Lung (tissue), 12 donors: ENCODE results near the gene NGFR. TPM values are rescaled to one million over a fixed set of nuclear protein-coding genes. Genes with fewer than 3 reads are reported as not detected.
A peak's percentile ranks its signal among the peaks of the same experiment; 100 is the strongest.

Experiments
- ATAC-seq: fragments of 200-7000 bp; cut with Tn5 transposase; one replicate; pipeline ENCODE4 v1.9.1; 2020; ENCODE audit warnings: moderate number of reproducible peaks; ENCODE audit not compliant: insufficient read depth, low FRiP score
- DNase-seq, 3 donors: peaks; one replicate each; pipeline ENCODE4 v3.0.0-alpha.2; 2013 to 2017
- H3K27ac ChIP-seq, 2 donors: one replicate each; pipeline ENCODE4 v1.5.1; 2013; ENCODE audit warnings: mild to moderate bottlenecking in 2 of 2, moderate library complexity in 2 of 2, control low read depth in 1 of 2, inconsistent platforms in 1 of 2, low read depth in 1 of 2, low read length in 1 of 2
- H3K27me3 ChIP-seq, 3 donors: one replicate each; pipeline ENCODE4 v1.5.1; 2013; ENCODE audit warnings: low read length in 2 of 3; ENCODE audit not compliant: control insufficient read depth in 3 of 3, insufficient read depth in 3 of 3
- H3K36me3 ChIP-seq, 4 donors: one replicate each; pipeline ENCODE4 v1.5.1; 2013; ENCODE audit warnings: low read length in 4 of 4, mild to moderate bottlenecking in 1 of 4, moderate library complexity in 1 of 4; ENCODE audit not compliant: control insufficient read depth in 4 of 4, insufficient read depth in 4 of 4
- H3K4me1 ChIP-seq, 5 donors: one replicate each; pipeline ENCODE4 v1.5.1; 2013; ENCODE audit warnings: low read length in 5 of 5, mild to moderate bottlenecking in 2 of 5, moderate library complexity in 1 of 5; ENCODE audit not compliant: control insufficient read depth in 5 of 5, insufficient read depth in 5 of 5
- H3K4me3 ChIP-seq: one replicate; pipeline ENCODE4 v1.5.1; 2013; ENCODE audit warnings: mild to moderate bottlenecking, control low read depth, moderate library complexity
- H3K9ac ChIP-seq, 2 donors: one replicate each; pipeline ENCODE4 v1.5.1; 2013; ENCODE audit warnings: low read length in 2 of 2, control low read depth in 1 of 2; ENCODE audit not compliant: insufficient read depth in 1 of 2
- H3K9me3 ChIP-seq, 4 donors: one replicate each; pipeline ENCODE4 v1.5.1; 2013; ENCODE audit warnings: low read length in 3 of 4, mild to moderate bottlenecking in 1 of 4, moderate library complexity in 1 of 4; ENCODE audit not compliant: control insufficient read depth in 4 of 4, insufficient read depth in 3 of 4
- WGBS, 2 donors: extraction: QIAGEN DNeasy Blood & Tissue Kit; methylation state at CpG; one replicate each; pipeline ENCODE4 v1.1.7; 2013; 5-methylcytosine and 5-hydroxymethylcytosine counted together
- polyA plus RNA-seq, 2 donors: library from polyadenylated mRNA; stranded (reverse); fragments of 200-250 nt; gene quantifications; one replicate each; pipeline ENCODE4 v1.2.1, GENCODE V29; 2013
- total RNA-seq, 2 donors: library from RNA; depleted of rRNA in 1 of 2; stranded (reverse); fragments of >200 nt in 1 of 2; gene quantifications; one replicate each; pipeline ENCODE4 v1.2.1, GENCODE V29; 2014 to 2021
- TF ChIP-seq, protein P1 (sequence below): IDR thresholded peaks from 2 replicates; pipeline ENCODE4 v1.5.1; 2012; ENCODE audit warnings: mild to moderate bottlenecking; ENCODE audit errors: control extremely low read depth, extremely low read depth
- donor health status: control.
- donor health status: control.
- donor health status: Bipolar disorder and iron deficiency.
- donor health status: healthy.
- donor health status: DM: yes; HTN: yes; CAD: no.

Gene NGFR
- total and polyA plus RNA-seq, 4 donors, result 1.3 to 4.9 (median 3.2) TPM

- Histone ChIP-seq H3K9ac (no peak overlapping the region), H3K4me3 (no peak overlapping the region), H3K27ac (no peak overlapping the region), H3K36me3 (no peaks in the 10 kb centered on the region), H3K9me3 (no peaks in the 10 kb centered on the region), H3K27me3 (peaks cover 0 to 5% (median 0%) of the 10 kb centered on the region in 3 donors), H3K4me1 (peaks cover 0 to 29% (median 4%) of the 10 kb centered on the region in 5 donors)
- 83 to 86% methylated on average over 24 of the region's 24 CpGs for WGBS, 2 donors
- no peak for ATAC-seq
- DNase-seq, result peak in 1 of 3 donors; percentile 38
- TF ChIP-seq, protein P1, sequence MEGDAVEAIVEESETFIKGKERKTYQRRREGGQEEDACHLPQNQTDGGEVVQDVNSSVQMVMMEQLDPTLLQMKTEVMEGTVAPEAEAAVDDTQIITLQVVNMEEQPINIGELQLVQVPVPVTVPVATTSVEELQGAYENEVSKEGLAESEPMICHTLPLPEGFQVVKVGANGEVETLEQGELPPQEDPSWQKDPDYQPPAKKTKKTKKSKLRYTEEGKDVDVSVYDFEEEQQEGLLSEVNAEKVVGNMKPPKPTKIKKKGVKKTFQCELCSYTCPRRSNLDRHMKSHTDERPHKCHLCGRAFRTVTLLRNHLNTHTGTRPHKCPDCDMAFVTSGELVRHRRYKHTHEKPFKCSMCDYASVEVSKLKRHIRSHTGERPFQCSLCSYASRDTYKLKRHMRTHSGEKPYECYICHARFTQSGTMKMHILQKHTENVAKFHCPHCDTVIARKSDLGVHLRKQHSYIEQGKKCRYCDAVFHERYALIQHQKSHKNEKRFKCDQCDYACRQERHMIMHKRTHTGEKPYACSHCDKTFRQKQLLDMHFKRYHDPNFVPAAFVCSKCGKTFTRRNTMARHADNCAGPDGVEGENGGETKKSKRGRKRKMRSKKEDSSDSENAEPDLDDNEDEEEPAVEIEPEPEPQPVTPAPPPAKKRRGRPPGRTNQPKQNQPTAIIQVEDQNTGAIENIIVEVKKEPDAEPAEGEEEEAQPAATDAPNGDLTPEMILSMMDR, result no peak
Measured at GRCh38 chr17:49525831-49526741, 31.0 kb downstream of the NGFR start.

- no peak overlapping the region for H3K4me3 ChIP-seq
- H3K9ac ChIP-seq, result no peak overlapping the region
- H3K27me3 ChIP-seq, result peaks cover 0 to 5% (median 0%) of the 10 kb centered on the region in 3 donors
- H3K4me1 ChIP-seq, result peaks cover 0 to 14% (median 0%) of the 10 kb centered on the region in 5 donors
- DNase-seq, result no peak
- TF ChIP-seq, protein P1, result no peak
- no peak overlapping the region for H3K27ac ChIP-seq
- no peaks in the 10 kb centered on the region for H3K9me3 ChIP-seq
- WGBS, 2 donors, result 78 to 81% methylated on average over 11 of the region's 11 CpGs
- no peaks in the 10 kb centered on the region for H3K36me3 ChIP-seq
- no peak for ATAC-seq
Measured at GRCh38 chr17:49527927-49528651, 33.0 kb downstream of the NGFR start.

- TF ChIP-seq, protein P1, result no peak
- 90 to 98% methylated on average over 3 of the region's 3 CpGs for WGBS, 2 donors
- ATAC-seq (no peak), DNase-seq (no peak)
- H3K27ac ChIP-seq, result no peak overlapping the region
- peaks cover 0 to 9% (median 0%) of the 10 kb centered on the region in 3 donors for H3K27me3 ChIP-seq
- H3K4me1 ChIP-seq, result peaks cover 0 to 8% (median 0%) of the 10 kb centered on the region in 5 donors
- no peaks in the 10 kb centered on the region for H3K9me3 ChIP-seq
- H3K36me3 ChIP-seq, result no peaks in the 10 kb centered on the region
- H3K9ac ChIP-seq, result no peak overlapping the region
- H3K4me3 ChIP-seq, result no peak overlapping the region
Measured at GRCh38 chr17:49528966-49529365, 33.9 kb downstream of the NGFR start.
